K562 (cell line): ENCODE results near the gene PPIE. TPM values are rescaled to one million over a fixed set of nuclear protein-coding genes. Genes with fewer than 3 reads are reported as not detected.

Experiments used
- BRF1 ChIP-seq: IDR thresholded peaks from 3 replicates; pipeline ENCODE4 v1.6.1; 2011; ENCODE audit warnings: borderline replicate concordance, mild to moderate bottlenecking; ENCODE audit not compliant: insufficient read length; ENCODE audit errors: extremely low read depth
- C11orf30 ChIP-seq: fragments of 450-650 bp; IDR thresholded peaks from 2 replicates; pipeline ENCODE4 v1.6.1; 2016; ENCODE audit warnings: low read depth, mild to moderate bottlenecking
- HMBOX1 ChIP-seq: sonication (generic); IDR thresholded peaks from 2 replicates; pipeline ENCODE4 v1.6.1; 2016
- KDM1A ChIP-seq, 2 experiments: fragments of 450-650 bp; IDR thresholded peaks; 2 replicates each; pipeline ENCODE4 v1.6.1; 2016; ENCODE audit warnings: mild to moderate bottlenecking in 2 of 2
- LEF1 ChIP-seq: fragments of 450-650 bp; IDR thresholded peaks from 2 replicates; pipeline ENCODE4 v1.6.1; 2016; ENCODE audit warnings: mild to moderate bottlenecking
- MYNN ChIP-seq, 2 experiments: sonication (generic); formaldehyde crosslinking in 1 of 2; IDR thresholded peaks; 2 replicates each; pipeline versions ENCODE4 v1.5.0 to v1.6.1; 2016 to 2020; ENCODE audit warnings: antibody characterized with exemption in 1 of 2, missing genetic modification reagents in 1 of 2
- NR0B1 ChIP-seq: fragments of 450-650 bp; IDR thresholded peaks from one replicate; pipeline ENCODE4 v1.6.1; 2018; ENCODE audit warnings: mild to moderate bottlenecking, moderate library complexity; ENCODE audit not compliant: partially characterized antibody
- NRF1 ChIP-seq, 2 experiments: fragments of 450-650 bp; IDR thresholded peaks in 1 of 2; conservative IDR thresholded peaks in 1 of 2; 2 replicates each; pipeline ENCODE4 v1.6.1; 2014; ENCODE audit warnings: mild to moderate bottlenecking in 2 of 2
- SAFB2 ChIP-seq: fragments of 200-400 bp; formaldehyde crosslinking; IDR thresholded peaks from 2 replicates; pipeline ENCODE4 v1.6.1; 2018; ENCODE audit warnings: borderline replicate concordance, low read length, low read depth, moderate library complexity; ENCODE audit not compliant: severe bottlenecking
- SMAD1 ChIP-seq: fragments of 150-350 bp; IDR thresholded peaks from 2 replicates; pipeline ENCODE4 v1.6.1; 2014; ENCODE audit warnings: low read length, low read depth; ENCODE audit not compliant: partially characterized antibody
- SP1 ChIP-seq: sonication (generic); formaldehyde crosslinking; IDR thresholded peaks from 2 replicates; pipeline ENCODE4 v1.8.1; 2022; ENCODE audit warnings: mild to moderate bottlenecking, missing genetic modification reagents
- TOE1 ChIP-seq, 2 experiments: fragments of 450-650 bp in 1 of 2; sonication (generic) in 1 of 2; formaldehyde crosslinking in 1 of 2; IDR thresholded peaks; 2 replicates each; pipeline versions ENCODE4 v1.7.1 to v1.8.0; 2016 to 2022; ENCODE audit warnings: borderline replicate concordance in 2 of 2, mild to moderate bottlenecking in 2 of 2, antibody characterized with exemption in 1 of 2, inconsistent platforms in 1 of 2, low read depth in 1 of 2, missing genetic modification reagents in 1 of 2, moderate library complexity in 1 of 2
- ZNF518B ChIP-seq: fragments of 250-450 bp; sonication (Bioruptor Pico); IDR thresholded peaks from 2 replicates; pipeline ENCODE4 v1.5.0; 2021; ENCODE audit warnings: mild to moderate bottlenecking, moderate library complexity
- ZNF639 ChIP-seq, 2 experiments: fragments of 200-800 bp in 1 of 2; sonication (Bioruptor generic) in 1 of 2; sonication (generic) in 1 of 2; formaldehyde crosslinking in 1 of 2; IDR thresholded peaks in 1 of 2; conservative IDR thresholded peaks in 1 of 2; 2 replicates each; pipeline versions ENCODE4 v1.5.0 to v1.6.1; 2016 to 2020; ENCODE audit warnings: missing compliant biosample characterization in 1 of 2, missing genetic modification characterization in 1 of 2, missing genetic modification reagents in 1 of 2
- polyA plus RNA-seq, 8 experiments: library from polyadenylated mRNA; depleted of rRNA in 4 of 8; stranded (reverse) in 5 of 8; unstranded in 3 of 8; fragments of >200 nt; fragmentation: Nextera tagmentation in 2 of 8; fragmentation: Illumina TruSeq in 1 of 8; extraction: Ambion mirVana in 2 of 8; extraction: Trizol in 1 of 8; gene quantifications; 2 replicates each; pipeline versions ENCODE4 v1.2.1 to v1.2.3, GENCODE V29; 2011 to 2014; ENCODE audit warnings: inconsistent platforms in 1 of 8, missing spikeins in 1 of 8
- total RNA-seq, 7 experiments: library from RNA; depleted of rRNA in 6 of 7; stranded (reverse); fragments of >200 nt in 6 of 7; fragmentation: Illumina TruSeq in 2 of 7; extraction: Trizol in 2 of 7; gene quantifications; 2 replicates each; pipeline versions ENCODE4 v1.2.1 to v1.2.3, GENCODE V29; 2011 to 2021; ENCODE audit warnings: low replicate concordance in 1 of 7
- TF ChIP-seq, protein P1 (sequence below), 3 experiments: IDR thresholded peaks in 2 of 3; conservative IDR thresholded peaks in 1 of 3; 2 replicates each; pipeline ENCODE4 v1.5.1; 2011 to 2012; ENCODE audit warnings: low read length in 3 of 3, mild to moderate bottlenecking in 3 of 3, control low read depth in 2 of 3, improper control_type of control experiment in 1 of 3, inconsistent platforms in 1 of 3, low read depth in 1 of 3, mixed read lengths in 1 of 3, moderate library complexity in 1 of 3; ENCODE audit not compliant: insufficient read depth in 2 of 3

Gene PPIE
- total and polyA plus RNA-seq, 9 of the 15 experiments (the other 6 are each of a cell fraction or from before 2014, with no cell fraction given) = 75.4 to 444 (median 131) TPM

- TF ChIP-seq MYNN (IDR thresholded peaks at IDR 0.05) (0 out of 2 replicates have a peak, but pooled peaks have one; percentile 60), MYNN (CRISPR knock-in tag; IDR thresholded peaks at IDR 0.05) (no peak), NRF1 (conservative IDR thresholded peaks at IDR 0.05 in 1 of 2, IDR thresholded peaks at IDR 0.05 in 1 of 2) (peak; percentile 49 to 58; a peak in 3 of 4 replicates), SP1 (CRISPR knock-in tag) (peak; percentile 76; the same call in 1 of the 2 replicates), ZNF518B (CRISPR knock-in tag) (no peak), BRF1 (no peak), KDM1A (IDR thresholded peaks at IDR 0.05) (peak; percentile 87 to 90), SMAD1 (peak; percentile 70), SAFB2 (no peak), LEF1 (peak; percentile 96), HMBOX1 (peak; percentile 98), C11orf30 (peak; percentile 94), NR0B1 (no peak), ZNF639 (CRISPR knock-in tag; conservative IDR thresholded peaks at IDR 0.05 in 1 of 2, IDR thresholded peaks at IDR 0.05 in 1 of 2) (no peak; a peak in 1 of 4 replicates), TOE1 (IDR thresholded peaks at IDR 0.05; ENCODE audit: borderline replicate concordance) (peak; percentile 69), TOE1 (CRISPR knock-in tag; IDR thresholded peaks at IDR 0.05; ENCODE audit: borderline replicate concordance, low read depth) (no peak)
- TF ChIP-seq, protein P1, sequence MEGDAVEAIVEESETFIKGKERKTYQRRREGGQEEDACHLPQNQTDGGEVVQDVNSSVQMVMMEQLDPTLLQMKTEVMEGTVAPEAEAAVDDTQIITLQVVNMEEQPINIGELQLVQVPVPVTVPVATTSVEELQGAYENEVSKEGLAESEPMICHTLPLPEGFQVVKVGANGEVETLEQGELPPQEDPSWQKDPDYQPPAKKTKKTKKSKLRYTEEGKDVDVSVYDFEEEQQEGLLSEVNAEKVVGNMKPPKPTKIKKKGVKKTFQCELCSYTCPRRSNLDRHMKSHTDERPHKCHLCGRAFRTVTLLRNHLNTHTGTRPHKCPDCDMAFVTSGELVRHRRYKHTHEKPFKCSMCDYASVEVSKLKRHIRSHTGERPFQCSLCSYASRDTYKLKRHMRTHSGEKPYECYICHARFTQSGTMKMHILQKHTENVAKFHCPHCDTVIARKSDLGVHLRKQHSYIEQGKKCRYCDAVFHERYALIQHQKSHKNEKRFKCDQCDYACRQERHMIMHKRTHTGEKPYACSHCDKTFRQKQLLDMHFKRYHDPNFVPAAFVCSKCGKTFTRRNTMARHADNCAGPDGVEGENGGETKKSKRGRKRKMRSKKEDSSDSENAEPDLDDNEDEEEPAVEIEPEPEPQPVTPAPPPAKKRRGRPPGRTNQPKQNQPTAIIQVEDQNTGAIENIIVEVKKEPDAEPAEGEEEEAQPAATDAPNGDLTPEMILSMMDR (IDR thresholded peaks at IDR 0.05 in 2 of 3, conservative IDR thresholded peaks at IDR 0.05 in 1 of 3; ENCODE audit: insufficient read depth in 2 of 3, low read depth in 1 of 3, low read length in 3 of 3) = peak; percentile 76 to 90 (median 88)
Measured at GRCh38 chr1:39711104-39711965, 27.3 kb upstream of the PPIE start (continued).
